Measurements from ENCODE around the gene RPL19.

GRCh38 chr17:39171933-39172332 lies 28.1 kb upstream of the RPL19 start:
- TF ChIP-seq CTCF (IDR thresholded peaks at IDR 0.05) = no peak
- no peak for TF ChIP-seq POLR2A (IDR thresholded peaks at IDR 0.05)

All from body of pancreas (tissue), 4 donors.